Measurements from ENCODE around the gene USP20. TPM values are rescaled to one million over a fixed set of nuclear protein-coding genes. Genes with fewer than 3 reads are reported as not detected.

The USP20 gene
- total RNA-seq, 1 experiment from 2014 or later: 16.8 TPM

- Histone ChIP-seq H3K79me2 (ENCODE audit: insufficient read depth, low read length) (no peaks in the 10 kb centered on the region), H3K9me3 (ENCODE audit: control insufficient read depth in 1 of 2, insufficient read depth in 1 of 2, low read depth in 1 of 2, low read length in 2 of 2) (no peaks in the 10 kb centered on the region), H3K9me2 (ENCODE audit: insufficient read depth) (no peaks in the 10 kb centered on the region), H3K27me3 (ENCODE audit: insufficient read depth, low read length) (no peaks in the 10 kb centered on the region), H3K36me3 (ENCODE audit: control insufficient read depth in 1 of 2, insufficient read depth in 2 of 2, low read length in 2 of 2) (no peaks in the 10 kb centered on the region; a peak in 1 of 4 replicates), H4K20me1 (ENCODE audit: insufficient read depth) (no peaks in the 10 kb centered on the region), H3K4me2 (ENCODE audit: low read length) (no peak overlapping the region), H3K27ac (ENCODE audit: low read depth, low read length) (no peak overlapping the region), H2AFZ (ENCODE audit: low read depth, low read length, poor library complexity, severe bottlenecking) (no peak overlapping the region), H3K4me1 (ENCODE audit: control insufficient read depth in 1 of 2, insufficient read depth in 2 of 2, low read length in 2 of 2) (peaks cover 0 to 5% of the 10 kb centered on the region in 2 experiments; a peak in 2 of 4 replicates), H3K4me3 (replicated peaks in 1 of 2; ENCODE audit: low read depth in 1 of 2, low read length in 2 of 2) (no peak overlapping the region), H3K9ac (ENCODE audit: low read length) (no peak overlapping the region)
- TF ChIP-seq JUND (IDR thresholded peaks at IDR 0.05) (no peak), CBX3 (IDR thresholded peaks at IDR 0.05; ENCODE audit: low read depth) (no peak), EZH2 (IDR thresholded peaks at IDR 0.05) (no peak), POLR2A (IDR thresholded peaks at IDR 0.05; ENCODE audit: borderline replicate concordance, extremely low read depth, insufficient read depth, insufficient read length) (no peak), SRF (IDR thresholded peaks at IDR 0.05; ENCODE audit: low read depth) (no peak), POLR2AphosphoS5 (IDR thresholded peaks at IDR 0.05; ENCODE audit: low read depth, low read length) (no peak), CEBPB (IDR thresholded peaks at IDR 0.05; ENCODE audit: low read depth) (no peak), MAX (IDR thresholded peaks at IDR 0.05) (no peak), ZNF274 (IDR thresholded peaks at IDR 0.05; ENCODE audit: low read depth, low read length) (no peak), EGR1 (IDR thresholded peaks at IDR 0.05; ENCODE audit: low read depth) (no peak), RAD21 (IDR thresholded peaks at IDR 0.05; ENCODE audit: low read depth) (no peak), ELF1 (IDR thresholded peaks at IDR 0.05; ENCODE audit: borderline replicate concordance, low read depth) (no peak), ATF3 (IDR thresholded peaks at IDR 0.05) (no peak), REST (IDR thresholded peaks at IDR 0.05; ENCODE audit: low read depth) (no peak), ZFX (IDR thresholded peaks at IDR 0.05) (no peak), SIN3A (IDR thresholded peaks at IDR 0.05; ENCODE audit: low read depth) (no peak)
- intact Hi-C loops (cut with micrococcal nuclease): no loop called here
- ChIA-PET CTCF (no interaction called here), POLR2A (no interaction called here), RAD21 (ENCODE audit: low non-redundant PET in 1 of 2, low total read pairs in 2 of 2, uncharacterized antibody in 2 of 2, unreplicated experiment in 2 of 2) (no interaction called here)
- BruUV-seq (replicated peaks): no TSS peak
- no peak for DNase-seq (ENCODE audit: low read depth, low spot score)
- ATAC-seq: no peak
Measured at GRCh38 chr9:129897263-129897662, 62.0 kb downstream of the USP20 start.

All from HCT116 (cell line).